ENCODE measurements around the gene NKRF. TPM values are rescaled to one million over a fixed set of nuclear protein-coding genes. Genes with fewer than 3 reads are reported as not detected.

Gene NKRF
- total and polyA plus RNA-seq, 2 donors (not counting 1 experiment from before 2014, with no cell fraction given) = 7.9 to 16.2 TPM

GRCh38 chrX:119605464-119606279 lies 552 bp downstream of the NKRF start:
- Mint-ChIP-seq H3K27me3 (no peaks in the 10 kb centered on the region), H3K4me3 (peak overlapping the region; percentile 97), H3K27ac (peak overlapping the region; percentile 99), H3K9me3 (ENCODE audit: insufficient read depth) (no peaks in the 10 kb centered on the region), H3K4me1 (peaks cover 42% of the 10 kb centered on the region)
- Histone ChIP-seq H3K36me3 (replicated peaks in 1 of 2; ENCODE audit: control extremely low read depth in 1 of 2, control insufficient read depth in 1 of 2, extremely low read depth in 1 of 2, insufficient read depth in 2 of 2, low read length in 1 of 2) (peaks cover 0 to 4% of the 10 kb centered on the region in 2 experiments), H3K79me2 (ENCODE audit: control insufficient read depth, insufficient read depth, low read length) (peaks cover 25% of the 10 kb centered on the region), H3K4me3 (ENCODE audit: control extremely low read depth in 1 of 5, extremely low read depth in 1 of 5, insufficient read depth in 1 of 5, low read depth in 2 of 5, low read length in 4 of 5) (peak overlapping the region; percentile 48 to 86 (median 71)), H2AFZ (ENCODE audit: insufficient read depth, low read depth, low read length, poor library complexity, severe bottlenecking) (peak overlapping the region; percentile 67), H3K9me3 (ENCODE audit: control extremely low read depth in 1 of 3, control insufficient read depth in 2 of 3, insufficient read depth in 1 of 3, low read length in 2 of 3) (no peaks in the 10 kb centered on the region), H4K20me1 (ENCODE audit: control insufficient read depth, insufficient read depth, low read length, poor library complexity, severe bottlenecking) (no peaks in the 10 kb centered on the region), H3K9ac (ENCODE audit: low read length) (peak overlapping the region; percentile 76), H3K27ac (ENCODE audit: low read length in 2 of 2) (peak overlapping the region; percentile 87 to 94), H3K27me3 (replicated peaks in 1 of 4; ENCODE audit: control extremely low read depth in 1 of 4, control insufficient read depth in 3 of 4, insufficient read depth in 4 of 4, low read length in 3 of 4) (no peaks in the 10 kb centered on the region), H3K4me2 (replicated peaks; ENCODE audit: low read depth, low read length, poor library complexity, severe bottlenecking) (peak overlapping the region; percentile 73), H3K4me1 (ENCODE audit: control insufficient read depth in 2 of 2, insufficient read depth in 2 of 2, low read length in 2 of 2) (peaks cover 12 to 29% of the 10 kb centered on the region in 2 donors)
- ChIA-PET POLR2A (interaction anchor here (0.6 to 2.5 kb wide), 9 partner anchors 27 to 1202 kb away, joined by 3 to 17 read pairs (median 4); partner anchors contain the start of genes RPL39, SOWAHD and UBE2A), CTCF (interaction anchor here (0.8 to 1.8 kb wide), 4 partner anchors 9 to 124 kb away, joined by 3 to 16 read pairs (median 4); partner anchors contain the start of gene UBE2A)
- no peak for TF ChIP-seq EZH2 (IDR thresholded peaks at IDR 0.05; ENCODE audit: borderline replicate concordance, insufficient read depth, low read depth, low read length, poor library complexity, severe bottlenecking)
- TF ChIP-seq, protein P1, sequence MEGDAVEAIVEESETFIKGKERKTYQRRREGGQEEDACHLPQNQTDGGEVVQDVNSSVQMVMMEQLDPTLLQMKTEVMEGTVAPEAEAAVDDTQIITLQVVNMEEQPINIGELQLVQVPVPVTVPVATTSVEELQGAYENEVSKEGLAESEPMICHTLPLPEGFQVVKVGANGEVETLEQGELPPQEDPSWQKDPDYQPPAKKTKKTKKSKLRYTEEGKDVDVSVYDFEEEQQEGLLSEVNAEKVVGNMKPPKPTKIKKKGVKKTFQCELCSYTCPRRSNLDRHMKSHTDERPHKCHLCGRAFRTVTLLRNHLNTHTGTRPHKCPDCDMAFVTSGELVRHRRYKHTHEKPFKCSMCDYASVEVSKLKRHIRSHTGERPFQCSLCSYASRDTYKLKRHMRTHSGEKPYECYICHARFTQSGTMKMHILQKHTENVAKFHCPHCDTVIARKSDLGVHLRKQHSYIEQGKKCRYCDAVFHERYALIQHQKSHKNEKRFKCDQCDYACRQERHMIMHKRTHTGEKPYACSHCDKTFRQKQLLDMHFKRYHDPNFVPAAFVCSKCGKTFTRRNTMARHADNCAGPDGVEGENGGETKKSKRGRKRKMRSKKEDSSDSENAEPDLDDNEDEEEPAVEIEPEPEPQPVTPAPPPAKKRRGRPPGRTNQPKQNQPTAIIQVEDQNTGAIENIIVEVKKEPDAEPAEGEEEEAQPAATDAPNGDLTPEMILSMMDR (IDR thresholded peaks at IDR 0.05) = no peak
- DNase-seq (no peak), ATAC-seq (ENCODE audit: low read depth) (peak; percentile 57)
- 0% methylated on average over 45 of the region's 68 CpGs for whole genome bisulfite sequencing (ENCODE audit: insufficient coverage)
- intact Hi-C loops (cut with micrococcal nuclease) = loop anchor here (1.0 to 5.0 kb wide), 6 partner anchors 13 to 187 kb away; partner anchors contain the start of genes RPL39, SLC25A5 and UBE2A
